Posterior vena cava (tissue), 2 donors: Measurements from ENCODE around the gene MAST3. TPM values are rescaled to one million over a fixed set of nuclear protein-coding genes. Genes with fewer than 3 reads are reported as not detected.

Source experiments
- DNase-seq: peaks from one replicate; pipeline ENCODE4 v3.0.0-alpha.2; 2020; ENCODE audit warnings: low spot score
- intact Hi-C, 2 donors: fragments of 100-400 bp; cut with DNase I; formaldehyde crosslinking; loops; one replicate each; pipeline versions ENCODE4 v1.14.1 to v1.14.2; 2022 to 2023
- total RNA-seq, 2 donors: library from RNA; stranded (reverse); fragmentation: NEBNext Ultra II Directional; extraction: Animal tissue kit (Norgen Biotek cat#: 25700); gene quantifications; one replicate each; pipeline ENCODE4 v1.2.1, GENCODE V29; 2021
- donor health status: DM: yes; HTN: yes; CAD: no.
- donor health status: DM: yes; HTN: yes; CAD: no.

Gene MAST3
- total RNA-seq, 2 donors from 2014 or later: 5.6 to 7.1 TPM

DNA sequence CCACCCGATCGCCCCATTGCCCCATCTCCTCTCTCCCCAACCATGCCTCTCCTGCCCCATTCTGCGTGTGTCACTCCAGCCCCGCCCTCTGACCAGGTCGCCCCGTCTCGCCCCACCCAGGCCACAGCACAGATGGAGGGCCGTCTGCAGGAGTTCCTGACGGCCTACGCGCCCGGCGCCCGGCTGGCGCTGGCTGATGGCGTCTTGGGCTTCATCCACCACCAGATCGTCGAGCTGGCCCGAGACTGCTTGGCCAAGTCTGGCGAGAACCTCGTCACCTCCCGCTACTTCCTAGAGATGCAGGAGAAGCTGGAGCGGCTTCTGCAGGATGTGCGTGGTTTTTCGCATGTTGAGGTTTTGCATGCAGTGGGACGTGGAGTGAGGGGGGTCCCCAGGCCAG is 26.2 kb downstream of the MAST3 start:
- no peak for DNase-seq
- intact Hi-C loops: loop anchor here in 1 of 2 donors (10.0 kb wide), 1 partner anchor 789 kb away; the partner anchor contains the start of genes ANO8 and GTPBP3

- intact Hi-C loops: loop anchor here in 1 of 2 donors (10.0 kb wide), 1 partner anchor 791 kb away; the partner anchor contains the start of genes ANO8 and GTPBP3
Measured at GRCh38 chr19:18126097-18126496, 28.5 kb downstream of the MAST3 start.

DNA sequence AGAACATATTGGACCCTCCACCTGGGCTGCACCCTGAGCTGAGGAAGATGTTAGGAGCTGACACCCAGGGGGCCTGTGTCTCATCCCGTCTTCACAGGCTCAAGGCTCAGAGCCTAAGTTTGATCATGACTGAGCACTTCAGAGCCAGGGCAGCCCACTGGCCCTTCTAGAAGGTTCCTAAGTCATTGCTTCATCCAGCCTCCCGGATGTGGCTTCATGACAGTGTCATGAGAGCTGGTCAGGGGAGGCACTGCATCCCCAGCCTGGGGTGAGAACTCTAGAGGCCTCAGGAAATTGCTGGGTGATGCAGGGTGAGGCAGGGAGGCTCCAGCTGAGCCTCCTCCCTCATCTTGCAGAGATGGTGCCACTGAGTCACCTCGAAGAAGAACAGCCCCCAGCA is 30.5 kb downstream of the MAST3 start:
- DNase-seq: no peak

More at GRCh38 chr19:18126097-18126496, 28.5 kb downstream of the MAST3 start:
- DNase-seq: no peak

DNA sequence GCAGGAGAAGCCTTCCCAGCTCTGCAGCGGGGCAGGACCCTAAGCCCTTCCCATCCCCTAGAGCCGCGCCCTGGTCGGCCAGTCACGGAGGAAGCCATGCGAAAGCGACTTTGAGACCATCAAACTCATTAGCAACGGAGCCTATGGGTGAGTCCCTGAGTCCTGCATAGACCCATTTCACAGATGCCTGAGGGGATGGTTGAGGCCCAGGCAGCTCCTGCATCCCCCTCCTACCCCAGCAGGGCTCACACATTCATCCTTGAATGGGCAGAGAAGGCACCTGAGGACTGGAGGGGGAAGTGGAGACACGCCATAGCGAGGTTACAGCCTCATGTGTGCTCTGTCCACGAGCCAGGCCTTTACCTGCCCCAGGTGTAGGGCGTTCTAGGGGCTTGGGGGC is 31.2 kb downstream of the MAST3 start:
- DNase-seq: no peak
- intact Hi-C loops: loop anchor here in 1 of 2 donors (10.0 kb wide), 1 partner anchor 794 kb away; the partner anchor contains the start of genes ANO8 and GTPBP3

More for the DNA sequence above, 30.5 kb downstream of the MAST3 start:
- intact Hi-C loops: loop anchor here in 1 of 2 donors (10.0 kb wide), 1 partner anchor 793 kb away; the partner anchor contains the start of genes ANO8 and GTPBP3

GRCh38 chr19:18130523-18131242 is 33.1 kb downstream of the MAST3 start:
- intact Hi-C loops: no loop called here
- no peak for DNase-seq

GRCh38 chr19:18131841-18132596 is 34.4 kb downstream of the MAST3 start:
- intact Hi-C loops: no loop called here
- no peak for DNase-seq

DNA sequence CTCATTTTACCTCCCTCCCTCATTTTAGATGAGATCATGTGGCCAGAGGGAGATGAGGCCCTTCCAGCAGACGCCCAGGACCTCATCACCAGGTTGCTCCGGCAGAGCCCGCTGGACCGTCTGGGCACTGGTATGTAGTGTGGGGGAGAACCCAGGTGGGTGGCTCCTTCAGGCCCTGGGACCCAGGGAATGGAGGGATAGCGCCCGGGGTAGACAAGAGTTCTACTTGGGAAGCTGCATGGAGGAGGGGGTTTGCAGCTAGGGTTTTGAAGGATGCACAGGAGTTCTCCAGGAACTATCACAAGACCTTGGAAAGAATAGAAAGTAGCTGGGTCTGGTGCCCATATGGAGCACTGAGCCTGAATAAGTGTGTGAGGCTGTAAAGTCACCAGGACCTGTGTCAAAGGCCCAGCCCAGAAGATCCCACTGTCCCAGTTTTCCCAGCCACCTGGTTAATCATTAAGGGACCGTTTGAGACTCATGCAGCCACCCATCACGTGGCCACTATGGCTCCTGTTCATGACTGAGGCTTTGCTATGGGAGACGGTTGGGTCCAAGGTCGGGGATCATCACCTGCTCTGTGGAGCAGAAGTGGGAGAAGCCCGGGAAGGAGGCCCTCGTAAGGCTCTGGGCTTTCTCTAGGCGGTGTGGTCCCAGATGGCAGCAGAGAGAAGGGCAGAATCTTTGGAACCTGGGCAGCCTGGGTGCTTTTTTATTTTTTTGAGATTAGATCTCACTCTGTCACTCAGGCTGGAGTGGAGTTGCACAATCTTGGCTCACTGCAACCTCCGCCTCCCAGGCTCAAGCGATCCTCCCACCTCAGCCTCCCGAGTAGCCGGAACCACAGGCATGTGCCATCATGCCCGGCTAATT is 38.4 kb downstream of the MAST3 start:
- no peak for DNase-seq
- intact Hi-C loops: no loop called here

GRCh38 chr19:18137242-18137641 is 39.7 kb downstream of the MAST3 start:
- no peak for DNase-seq
- intact Hi-C loops: no loop called here

DNA sequence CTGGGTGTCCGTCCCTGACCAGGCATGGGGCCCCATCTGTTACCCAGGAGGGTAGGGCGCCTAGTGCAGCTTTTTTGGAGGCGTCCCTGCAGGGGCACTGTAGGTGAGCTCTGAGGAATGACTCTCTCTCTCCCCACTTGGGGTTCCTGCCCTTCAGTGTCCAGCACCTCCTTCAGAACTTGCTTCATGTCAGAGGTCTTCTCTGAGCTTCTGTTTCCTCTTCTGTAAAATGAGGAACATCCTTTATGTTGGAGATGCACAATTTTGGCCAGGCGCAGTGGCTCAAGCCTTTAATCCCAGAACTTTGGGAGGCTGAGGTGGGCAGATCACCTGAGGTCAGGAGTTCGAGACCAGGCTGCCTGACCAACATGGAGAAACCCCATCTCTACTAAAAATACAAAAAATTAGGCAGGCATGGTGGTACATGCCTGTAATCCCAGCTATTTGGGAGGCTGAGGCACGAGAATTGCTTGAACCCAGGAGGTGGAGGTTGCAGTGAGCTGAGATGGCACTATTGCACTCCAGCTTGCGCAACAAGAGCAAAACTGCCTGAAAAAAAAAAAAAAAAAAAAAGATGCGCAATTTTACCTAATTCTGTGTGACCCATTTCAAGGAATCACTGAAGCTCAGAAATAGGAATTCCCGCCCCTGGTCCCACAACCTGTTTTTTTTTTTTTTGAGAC is 40.2 kb downstream of the MAST3 start:
- intact Hi-C loops: no loop called here
- DNase-seq: no peak

- intact Hi-C loops: no loop called here
Measured at GRCh38 chr19:18140473-18140872, 42.9 kb downstream of the MAST3 start.

DNA sequence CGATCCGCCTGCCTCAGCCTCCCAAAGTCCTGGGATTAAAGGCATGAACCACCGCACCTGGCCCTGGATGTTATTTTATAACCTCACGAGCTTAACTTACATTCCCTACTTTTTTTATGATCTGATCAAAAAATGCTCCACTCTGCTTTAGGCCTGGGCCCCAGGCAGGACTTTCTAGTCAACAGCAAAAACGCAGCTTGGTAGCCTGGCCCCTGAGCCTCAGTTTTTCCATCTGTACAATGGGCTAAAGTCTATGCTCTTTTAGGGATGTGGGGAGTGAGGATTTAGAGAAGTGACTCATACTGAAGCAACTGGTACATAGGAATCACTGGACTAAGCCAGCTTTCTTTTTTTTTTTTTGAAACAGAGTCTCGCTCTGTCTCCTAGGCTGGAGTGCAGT is 43.5 kb downstream of the MAST3 start:
- intact Hi-C loops: no loop called here
- no peak for DNase-seq

More at GRCh38 chr19:18140473-18140872, 42.9 kb downstream of the MAST3 start:
- no peak for DNase-seq

DNA sequence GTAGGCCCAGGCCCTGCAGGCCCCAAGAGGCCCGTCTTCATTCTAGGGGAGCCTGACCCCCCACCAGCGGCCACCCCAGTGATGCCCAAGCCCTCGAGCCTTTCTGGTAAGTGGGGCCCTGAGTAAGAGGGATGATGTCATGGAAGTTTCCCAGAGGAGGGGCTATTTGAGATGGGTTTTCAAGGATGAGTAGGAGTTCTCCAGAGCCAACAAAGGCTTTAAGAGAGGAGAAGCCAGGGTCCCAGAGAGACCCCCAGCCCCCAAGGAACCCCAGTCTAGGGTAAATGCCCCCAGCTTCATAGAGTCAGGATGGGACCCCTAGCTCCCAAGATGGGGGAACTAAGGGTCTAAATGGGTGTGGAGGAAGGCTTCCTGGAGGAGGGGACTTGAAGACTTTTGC is 46.3 kb downstream of the MAST3 start:
- DNase-seq: no peak
- intact Hi-C loops: no loop called here

GRCh38 chr19:18144361-18144760 is 46.8 kb downstream of the MAST3 start:
- intact Hi-C loops: no loop called here

GRCh38 chr19:18144906-18145305 is 47.3 kb downstream of the MAST3 start:
- DNase-seq: no peak
- intact Hi-C loops: no loop called here

More at GRCh38 chr19:18144361-18144760, 46.8 kb downstream of the MAST3 start:
- no peak for DNase-seq

DNA sequence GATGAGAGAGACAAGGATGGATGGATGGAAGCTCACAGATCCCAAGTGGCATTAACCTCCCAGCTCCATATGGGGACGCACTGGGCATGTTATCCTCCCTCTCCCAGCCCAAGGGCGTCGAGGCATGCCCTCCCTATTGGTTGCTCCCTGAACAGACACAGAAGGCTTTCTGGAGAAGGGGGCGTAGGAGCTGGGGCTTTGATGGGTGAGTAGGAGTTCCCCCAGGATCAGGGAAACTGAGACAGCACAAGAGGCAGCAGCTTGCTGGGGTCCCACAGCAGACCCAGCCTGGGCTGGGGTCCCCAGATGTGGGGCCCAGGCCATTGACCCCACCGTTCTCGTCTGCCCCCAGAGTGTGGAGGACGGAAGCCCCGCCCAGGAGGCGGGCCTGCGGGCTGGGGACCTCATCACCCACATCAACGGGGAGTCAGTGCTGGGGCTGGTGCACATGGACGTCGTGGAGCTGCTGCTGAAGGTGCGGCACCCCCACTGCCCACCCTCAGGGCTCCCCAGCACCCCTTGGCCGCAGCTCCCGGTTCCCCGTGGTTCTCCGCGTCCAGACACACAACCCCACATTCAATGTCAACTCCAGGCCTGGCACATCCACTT is 47.9 kb downstream of the MAST3 start:
- intact Hi-C loops: no loop called here
- no peak for DNase-seq

GRCh38 chr19:18147396-18147795 is 49.8 kb downstream of the MAST3 start:
- intact Hi-C loops: no loop called here
- DNase-seq: no peak

DNA sequence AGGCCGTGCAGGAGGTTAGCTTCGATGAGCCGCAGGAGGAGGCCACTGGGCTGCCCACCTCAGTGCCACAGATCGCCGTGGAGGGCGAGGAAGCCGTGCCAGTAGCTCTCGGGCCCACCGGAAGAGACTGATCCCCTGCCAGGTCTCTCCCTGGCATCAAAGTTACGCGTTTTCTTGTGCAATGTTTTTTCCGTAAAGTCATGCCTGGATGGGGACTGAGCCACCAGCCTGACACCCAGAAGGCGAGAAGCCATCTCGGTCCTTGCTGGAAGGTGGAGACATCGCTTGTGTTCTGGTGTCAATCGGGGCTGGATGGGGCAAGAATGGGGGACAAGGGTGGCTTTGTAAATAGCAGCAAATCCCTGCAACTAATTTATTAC is 52.0 kb downstream of the MAST3 start:
- DNase-seq: no peak
- intact Hi-C loops: no loop called here

DNA sequence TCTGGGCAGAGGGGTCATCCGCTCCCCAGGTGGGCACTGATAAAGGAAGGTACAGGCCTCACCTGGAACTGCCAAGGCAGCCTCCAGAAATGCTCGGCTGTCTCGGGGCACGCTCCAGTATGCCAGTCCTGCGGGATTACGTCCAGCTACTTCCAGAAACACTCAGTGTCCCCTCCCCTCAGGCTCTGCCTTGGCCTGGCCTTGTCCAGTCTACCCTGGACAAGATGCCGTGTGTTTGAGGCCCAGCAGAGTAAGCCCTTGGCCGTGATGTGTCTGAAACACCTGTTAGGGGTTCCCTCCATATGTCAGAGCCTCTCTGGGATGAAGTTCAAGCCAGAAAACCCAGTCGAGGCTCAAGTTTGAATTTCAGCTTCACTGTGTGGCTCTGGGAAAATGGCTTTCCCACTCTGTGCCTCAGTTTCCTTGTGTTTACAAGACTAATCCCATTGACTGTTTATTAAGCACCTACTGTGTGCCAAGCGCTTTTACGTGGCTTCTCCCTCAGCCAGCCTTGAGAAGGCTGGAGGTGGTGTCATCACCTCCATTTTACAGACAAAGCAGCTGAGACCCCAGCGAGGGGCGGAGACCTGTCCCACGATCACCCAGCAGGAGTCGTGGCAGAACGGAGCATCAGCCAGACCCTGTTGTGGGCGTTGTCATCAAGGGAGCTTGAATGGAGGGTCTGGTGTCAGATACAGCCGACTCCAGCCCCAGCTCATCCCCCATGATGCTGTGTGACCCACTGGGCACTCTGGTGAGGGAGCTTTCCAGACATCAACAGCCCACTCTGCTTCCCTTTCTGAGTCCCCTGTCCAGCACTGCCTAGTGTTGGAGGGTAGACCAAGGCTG is 53.4 kb downstream of the MAST3 start:
- no peak for DNase-seq
- intact Hi-C loops: no loop called here
